ENCODE data around the gene MAP3K14.

MAP3K14 gene

GRCh38 chr17:45339646-45340605, 23.1 kb upstream of the MAP3K14 start:
- no peak for DNase-seq (ENCODE audit: low read depth in 3 of 3, low spot score in 1 of 3)

GRCh38 chr17:45338996-45339535, 22.2 kb upstream of the MAP3K14 start:
- no peak for DNase-seq (ENCODE audit: low read depth in 3 of 3, low spot score in 1 of 3)

GRCh38 chr17:45338023-45338781, 21.4 kb upstream of the MAP3K14 start:
- DNase-seq (ENCODE audit: low read depth in 3 of 3, low spot score in 1 of 3), result no peak

- DNase-seq (ENCODE audit: low read depth in 3 of 3, low spot score in 1 of 3), result no peak
Observed at GRCh38 chr17:45336390-45337182, 19.8 kb upstream of the MAP3K14 start.

- no peak for DNase-seq (ENCODE audit: low read depth in 3 of 3, low spot score in 1 of 3)
Observed at GRCh38 chr17:45335721-45336120, 18.9 kb upstream of the MAP3K14 start.

- no peak for DNase-seq (ENCODE audit: low read depth in 3 of 3, low spot score in 1 of 3)
Observed at GRCh38 chr17:45334701-45335677, 18.2 kb upstream of the MAP3K14 start.

GRCh38 chr17:45334231-45334630, 17.4 kb upstream of the MAP3K14 start:
- DNase-seq (ENCODE audit: low read depth in 3 of 3, low spot score in 1 of 3), result no peak

- no peak for DNase-seq (ENCODE audit: low read depth in 3 of 3, low spot score in 1 of 3)
Observed at GRCh38 chr17:45333702-45334092, 16.9 kb upstream of the MAP3K14 start.

GRCh38 chr17:45332989-45333701, 16.3 kb upstream of the MAP3K14 start:
- no peak for DNase-seq (ENCODE audit: low read depth in 3 of 3, low spot score in 1 of 3)

- no peak for DNase-seq (ENCODE audit: low read depth in 3 of 3, low spot score in 1 of 3)
Observed at GRCh38 chr17:45332505-45332904, 15.7 kb upstream of the MAP3K14 start.

- DNase-seq (ENCODE audit: low read depth in 3 of 3, low spot score in 1 of 3), result no peak
Observed at GRCh38 chr17:45326626-45327025, 9.8 kb upstream of the MAP3K14 start.

GRCh38 chr17:45325810-45326209, 9.0 kb upstream of the MAP3K14 start:
- DNase-seq (ENCODE audit: low read depth in 3 of 3, low spot score in 1 of 3), result no peak

GRCh38 chr17:45324336-45324735, 7.5 kb upstream of the MAP3K14 start:
- no peak for DNase-seq (ENCODE audit: low read depth in 3 of 3, low spot score in 1 of 3)

- DNase-seq (ENCODE audit: low read depth in 3 of 3, low spot score in 1 of 3), result no peak
Observed at GRCh38 chr17:45322168-45322567, 5.3 kb upstream of the MAP3K14 start.

- no peak for DNase-seq (ENCODE audit: low read depth in 3 of 3, low spot score in 1 of 3)
Observed at GRCh38 chr17:45320931-45321461, 4.2 kb upstream of the MAP3K14 start.

- no peak for DNase-seq (ENCODE audit: low read depth in 3 of 3, low spot score in 1 of 3)
Observed at GRCh38 chr17:45320349-45320930, 3.6 kb upstream of the MAP3K14 start.

- no peak for DNase-seq (ENCODE audit: low read depth in 3 of 3, low spot score in 1 of 3)
Observed at GRCh38 chr17:45319239-45319703, 2.5 kb upstream of the MAP3K14 start.

- DNase-seq (ENCODE audit: low read depth in 3 of 3, low spot score in 1 of 3), result no peak
Observed at GRCh38 chr17:45318561-45319230, 1.9 kb upstream of the MAP3K14 start.
